Uterus (tissue), 2 donors: ENCODE results near the gene SERPINA9.

Source experiments
- CTCF ChIP-seq, 4 experiments: fragments of 200-600 bp in 2 of 4; fragments of 450-650 bp in 2 of 4; sonication (generic) in 2 of 4; IDR thresholded peaks; one replicate each; pipeline ENCODE4 v1.5.1; 2016 to 2019; ENCODE audit warnings: antibody characterized with exemption in 4 of 4, mild to moderate bottlenecking in 2 of 4, moderate library complexity in 1 of 4
- POLR2A ChIP-seq, 2 donors: fragments of 450-650 bp; IDR thresholded peaks; one replicate each; pipeline ENCODE4 v1.6.1; 2016; ENCODE audit warnings: antibody characterized with exemption in 2 of 2, mild to moderate bottlenecking in 1 of 2, moderate library complexity in 1 of 2

- TF ChIP-seq CTCF (IDR thresholded peaks at IDR 0.05) = no peak
- no peak for TF ChIP-seq POLR2A (IDR thresholded peaks at IDR 0.05)
These were observed 41.2 kb upstream of the SERPINA9 start for GRCh38 chr14:94517248-94517640.
